ENCODE measurements around the gene MFSD2A. TPM values are rescaled to one million over a fixed set of nuclear protein-coding genes. Genes with fewer than 3 reads are reported as not detected.

The MFSD2A gene
- total RNA-seq, 1 experiment from 2014 or later = 8.0 TPM

- ChIA-PET POLR2A (no interaction called here), RAD21 (ENCODE audit: low non-redundant PET in 1 of 2, low total read pairs in 2 of 2, uncharacterized antibody in 2 of 2, unreplicated experiment in 2 of 2) (no interaction called here), CTCF (no interaction called here)
- H3K4me1 ChIP-seq (ENCODE audit: control insufficient read depth in 1 of 2, insufficient read depth in 2 of 2, low read length in 2 of 2) = no peaks in the 10 kb centered on the region
- H2AFZ ChIP-seq (ENCODE audit: low read depth, low read length, poor library complexity, severe bottlenecking) = no peak overlapping the region
- no peak overlapping the region for H3K4me2 ChIP-seq (ENCODE audit: low read length)
- H3K9me2 ChIP-seq (ENCODE audit: insufficient read depth) = no peaks in the 10 kb centered on the region
- no peak overlapping the region for H3K4me3 ChIP-seq (replicated peaks in 1 of 2; ENCODE audit: low read depth in 1 of 2, low read length in 2 of 2)
- H4K20me1 ChIP-seq (ENCODE audit: insufficient read depth) = no peaks in the 10 kb centered on the region
- ATAC-seq (no peak), DNase-seq (ENCODE audit: low read depth, low spot score) (no peak)
- no peaks in the 10 kb centered on the region for H3K27me3 ChIP-seq (ENCODE audit: insufficient read depth, low read length)
- H3K9ac ChIP-seq (ENCODE audit: low read length) = no peak overlapping the region
- H3K9me3 ChIP-seq (ENCODE audit: control insufficient read depth in 1 of 2, insufficient read depth in 1 of 2, low read depth in 1 of 2, low read length in 2 of 2) = no peaks in the 10 kb centered on the region
- no TSS peak for BruUV-seq (replicated peaks)
- TF ChIP-seq EGR1 (IDR thresholded peaks at IDR 0.05; ENCODE audit: low read depth) (no peak), EZH2phosphoT487 (IDR thresholded peaks at IDR 0.05; ENCODE audit: borderline replicate concordance) (no peak), ATF3 (IDR thresholded peaks at IDR 0.05) (no peak), CEBPB (IDR thresholded peaks at IDR 0.05; ENCODE audit: low read depth) (no peak), YY1 (IDR thresholded peaks at IDR 0.05; ENCODE audit: extremely low read depth, insufficient replicate concordance, low read depth, low read length) (no peak), SP1 (IDR thresholded peaks at IDR 0.05; ENCODE audit: low read depth) (no peak)
- H3K27ac ChIP-seq (ENCODE audit: low read depth, low read length) = no peak overlapping the region
- intact Hi-C loops (cut with micrococcal nuclease) = no loop called here
- no peaks in the 10 kb centered on the region for H3K36me3 ChIP-seq (ENCODE audit: control insufficient read depth in 1 of 2, insufficient read depth in 2 of 2, low read length in 2 of 2)
- H3K79me2 ChIP-seq (ENCODE audit: insufficient read depth, low read length) = no peaks in the 10 kb centered on the region
Observed at GRCh38 chr1:39944410-39945112, 10.4 kb upstream of the MFSD2A start.

GRCh38 chr1:39946216-39946615, 8.7 kb upstream of the MFSD2A start:
- TF ChIP-seq ELF1 (IDR thresholded peaks at IDR 0.05; ENCODE audit: borderline replicate concordance, low read depth) (no peak), JUND (IDR thresholded peaks at IDR 0.05) (no peak)
- no TSS peak for BruUV-seq (replicated peaks)
- no peak overlapping the region for H3K4me3 ChIP-seq (replicated peaks in 1 of 2; ENCODE audit: low read depth in 1 of 2, low read length in 2 of 2)
- H3K9me2 ChIP-seq (ENCODE audit: insufficient read depth) = no peaks in the 10 kb centered on the region
- H3K9ac ChIP-seq (ENCODE audit: low read length) = no peak overlapping the region
- no peak for ATAC-seq
- no peaks in the 10 kb centered on the region for H3K36me3 ChIP-seq (ENCODE audit: control insufficient read depth in 1 of 2, insufficient read depth in 2 of 2, low read length in 2 of 2)
- H3K4me1 ChIP-seq (ENCODE audit: control insufficient read depth in 1 of 2, insufficient read depth in 2 of 2, low read length in 2 of 2) = no peaks in the 10 kb centered on the region
- no peaks in the 10 kb centered on the region for H3K27me3 ChIP-seq (ENCODE audit: insufficient read depth, low read length)
- RAD21 ChIA-PET (ENCODE audit: low non-redundant PET in 1 of 2, low total read pairs in 2 of 2, uncharacterized antibody in 2 of 2, unreplicated experiment in 2 of 2) = no interaction called here
- H2AFZ ChIP-seq (ENCODE audit: low read depth, low read length, poor library complexity, severe bottlenecking) = no peak overlapping the region
- DNase-seq (ENCODE audit: low read depth, low spot score) = no peak
- peaks cover 0 to 4% of the 10 kb centered on the region in 2 experiments; a peak in 1 of 4 replicates for H3K9me3 ChIP-seq (ENCODE audit: control insufficient read depth in 1 of 2, insufficient read depth in 1 of 2, low read depth in 1 of 2, low read length in 2 of 2)
- H3K27ac ChIP-seq (ENCODE audit: low read depth, low read length) = no peak overlapping the region
- CTCF ChIA-PET = no interaction called here
- H3K4me2 ChIP-seq (ENCODE audit: low read length) = no peak overlapping the region
- H3K79me2 ChIP-seq (ENCODE audit: insufficient read depth, low read length) = no peaks in the 10 kb centered on the region
- intact Hi-C loops (cut with micrococcal nuclease) = no loop called here
- POLR2A ChIA-PET = no interaction called here
- H4K20me1 ChIP-seq (ENCODE audit: insufficient read depth) = no peaks in the 10 kb centered on the region
